ENCODE data around the gene STK4.

The STK4 gene

GRCh38 chr20:44961011-44961869 is 5.1 kb upstream of the STK4 start:
- Histone ChIP-seq H3K9ac (no peak overlapping the region), H3K4me1 (peaks cover 40% of the 10 kb centered on the region), H3K27ac (no peak overlapping the region), H3K36me3 (peaks cover 22% of the 10 kb centered on the region), H3K9me3 (no peaks in the 10 kb centered on the region), H3K4me3 (no peak overlapping the region), H3K27me3 (no peaks in the 10 kb centered on the region), H3K4me2 (peak overlapping the region; percentile 95), H4K20me1 (peaks cover 30% of the 10 kb centered on the region)
- no peak for TF ChIP-seq Cebpa-rat (IDR thresholded peaks at IDR 0.05)

GRCh38 chr20:44961870-44962267 is 4.4 kb upstream of the STK4 start:
- Histone ChIP-seq H3K4me1 (peaks cover 37% of the 10 kb centered on the region), H3K27ac (no peak overlapping the region), H3K4me3 (no peak overlapping the region), H3K27me3 (no peaks in the 10 kb centered on the region), H4K20me1 (peaks cover 28% of the 10 kb centered on the region), H3K9ac (no peak overlapping the region), H3K36me3 (peaks cover 18% of the 10 kb centered on the region), H3K9me3 (no peaks in the 10 kb centered on the region), H3K4me2 (no peak overlapping the region)
- no peak for TF ChIP-seq Cebpa-rat (IDR thresholded peaks at IDR 0.05)

DNA sequence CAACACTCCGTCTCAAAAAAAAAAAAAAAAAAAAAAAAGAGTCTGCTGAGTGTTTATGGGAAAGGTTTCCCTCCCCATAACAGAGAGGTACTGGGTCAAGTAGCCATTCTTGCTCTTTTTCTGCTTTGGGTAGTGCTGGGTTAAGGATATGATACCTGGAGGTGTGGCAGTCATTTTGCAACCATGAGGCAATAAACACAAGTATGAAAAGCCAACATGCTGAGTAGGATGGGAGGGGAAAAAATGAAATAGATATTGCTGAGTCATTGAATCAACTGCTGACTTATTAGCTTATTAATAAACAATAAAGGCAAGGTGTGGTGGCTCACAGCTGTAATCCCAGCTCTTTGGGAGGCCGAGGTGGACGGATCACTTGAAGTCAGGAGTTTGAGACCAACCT is 3.8 kb upstream of the STK4 start:
- Histone ChIP-seq H3K27ac (no peak overlapping the region), H3K4me3 (no peak overlapping the region), H3K36me3 (peaks cover 11% of the 10 kb centered on the region), H4K20me1 (peaks cover 22% of the 10 kb centered on the region), H3K9ac (no peak overlapping the region), H3K9me3 (no peaks in the 10 kb centered on the region), H3K4me2 (no peak overlapping the region), H3K27me3 (no peaks in the 10 kb centered on the region), H3K4me1 (peaks cover 42% of the 10 kb centered on the region)
- no peak for TF ChIP-seq Cebpa-rat (IDR thresholded peaks at IDR 0.05)

GRCh38 chr20:44963325-44964215 is 2.7 kb upstream of the STK4 start:
- no peak overlapping the region for H3K4me3 ChIP-seq
- no peaks in the 10 kb centered on the region for H3K9me3 ChIP-seq
- no peak overlapping the region for H3K9ac ChIP-seq
- H3K27ac ChIP-seq = no peak overlapping the region
- peaks cover 19% of the 10 kb centered on the region for H4K20me1 ChIP-seq
- H3K4me2 ChIP-seq = no peak overlapping the region
- no peak for TF ChIP-seq Cebpa-rat (IDR thresholded peaks at IDR 0.05)
- peaks cover under 1% of the 10 kb centered on the region; the same call in 1 of the 2 replicates for H3K36me3 ChIP-seq
- no peaks in the 10 kb centered on the region for H3K27me3 ChIP-seq
- H3K4me1 ChIP-seq = peaks cover 49% of the 10 kb centered on the region

- Histone ChIP-seq H3K9me3 (no peaks in the 10 kb centered on the region), H3K4me1 (peaks cover 56% of the 10 kb centered on the region), H3K4me2 (peak overlapping the region; percentile 96), H3K36me3 (no peaks in the 10 kb centered on the region), H3K9ac (peak overlapping the region; percentile 83), H3K27me3 (no peaks in the 10 kb centered on the region), H3K4me3 (peak overlapping the region; percentile 88), H4K20me1 (peaks cover 18% of the 10 kb centered on the region; the same call in 1 of the 2 replicates), H3K27ac (peak overlapping the region; percentile 82)
- no peak for TF ChIP-seq Cebpa-rat (IDR thresholded peaks at IDR 0.05)
These were observed 672 bp upstream of the STK4 start for GRCh38 chr20:44965651-44966029.

DNA sequence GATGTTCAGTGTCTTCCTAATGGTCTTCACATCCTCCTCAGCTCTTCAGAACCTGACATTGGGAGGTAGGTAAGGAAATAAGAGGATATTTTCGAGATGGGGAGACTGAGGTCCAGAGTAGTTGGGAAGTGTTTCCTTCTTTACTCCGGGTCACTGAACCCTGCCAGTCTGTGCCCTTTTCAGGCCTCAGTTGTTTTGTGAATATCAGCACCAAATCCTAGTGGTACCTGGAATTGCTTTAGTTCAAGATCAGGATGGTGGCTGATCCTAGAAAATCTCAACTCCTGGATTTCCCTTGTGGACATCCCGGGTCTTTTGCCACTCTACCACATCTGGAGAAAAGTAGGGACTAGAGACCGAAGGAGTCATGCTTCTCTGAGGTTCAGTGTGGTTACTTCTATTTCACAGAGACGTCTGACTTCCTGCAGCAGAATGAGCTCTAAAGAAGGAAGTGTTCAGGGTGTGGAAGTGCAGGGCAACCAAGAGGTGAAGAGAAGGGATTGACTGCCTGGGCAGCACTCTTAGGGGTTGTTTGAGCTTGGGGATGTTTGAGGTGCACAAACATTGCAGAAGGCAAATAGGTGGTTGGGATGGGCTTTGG is 995 bp downstream of the STK4 start:
- Histone ChIP-seq H3K4me2 (peak overlapping the region; percentile 96), H3K27ac (peak overlapping the region; percentile 82), H3K4me1 (peaks cover 60% of the 10 kb centered on the region)

DNA sequence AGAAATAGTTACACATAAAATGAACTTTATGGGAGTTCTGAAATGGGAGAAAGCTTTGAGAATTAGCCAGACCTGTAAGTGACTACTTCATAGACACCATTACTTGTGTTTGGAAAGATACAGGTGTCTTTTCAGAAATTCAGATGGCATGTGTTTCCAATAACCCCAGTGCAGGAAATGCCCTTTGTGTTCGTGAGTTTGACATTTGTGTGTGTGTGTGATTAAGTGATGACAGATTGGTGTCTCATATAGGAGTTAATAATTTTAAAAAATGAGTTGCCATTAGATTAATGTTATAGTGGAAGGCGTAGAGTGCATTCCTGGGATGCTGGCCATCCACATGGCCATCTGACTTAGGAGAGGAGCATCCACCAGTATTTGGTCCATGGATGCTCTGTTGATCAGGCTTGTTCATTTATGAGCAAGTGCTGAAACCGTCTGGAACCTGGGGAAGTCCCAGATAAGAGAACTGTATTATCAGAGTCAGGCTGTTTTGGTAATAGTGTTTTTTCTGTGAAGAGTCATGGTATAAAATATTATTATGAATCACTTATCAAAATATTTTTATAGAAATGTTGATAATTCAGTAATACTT is 3.1 kb downstream of the STK4 start:
- Histone ChIP-seq H3K4me3 (no peak overlapping the region), H3K36me3 (peaks cover 22% of the 10 kb centered on the region), H3K9ac (no peak overlapping the region), H3K9me3 (no peaks in the 10 kb centered on the region), H3K27ac (no peak overlapping the region), H3K4me1 (peaks cover 53% of the 10 kb centered on the region), H4K20me1 (peaks cover 18% of the 10 kb centered on the region; the same call in 1 of the 2 replicates), H3K4me2 (peak overlapping the region; percentile 96), H3K27me3 (no peaks in the 10 kb centered on the region)
- no peak for TF ChIP-seq Cebpa-rat (IDR thresholded peaks at IDR 0.05)

More for the DNA sequence above, 995 bp downstream of the STK4 start:
- peaks cover 5% of the 10 kb centered on the region; the same call in 1 of the 2 replicates for H3K36me3 ChIP-seq
- H3K9me3 ChIP-seq = no peaks in the 10 kb centered on the region
- H4K20me1 ChIP-seq = peaks cover 18% of the 10 kb centered on the region; the same call in 1 of the 2 replicates
- peak overlapping the region; percentile 83 for H3K9ac ChIP-seq
- H3K27me3 ChIP-seq = no peaks in the 10 kb centered on the region
- H3K4me3 ChIP-seq = peak overlapping the region; percentile 88
- TF ChIP-seq Cebpa-rat (IDR thresholded peaks at IDR 0.05) = no peak

- H3K27me3 ChIP-seq = no peaks in the 10 kb centered on the region
- H3K9ac ChIP-seq = no peak overlapping the region
- H3K4me3 ChIP-seq = no peak overlapping the region
- peaks cover 18% of the 10 kb centered on the region; the same call in 1 of the 2 replicates for H4K20me1 ChIP-seq
- no peaks in the 10 kb centered on the region for H3K9me3 ChIP-seq
- peaks cover 52% of the 10 kb centered on the region for H3K4me1 ChIP-seq
- peak overlapping the region; percentile 96 for H3K4me2 ChIP-seq
- H3K36me3 ChIP-seq = peaks cover 31% of the 10 kb centered on the region
- peak overlapping the region; percentile 18; the same call in 1 of the 2 replicates for H3K27ac ChIP-seq
- no peak for TF ChIP-seq Cebpa-rat (IDR thresholded peaks at IDR 0.05)
These were observed 4.0 kb downstream of the STK4 start for GRCh38 chr20:44970243-44970757.

DNA sequence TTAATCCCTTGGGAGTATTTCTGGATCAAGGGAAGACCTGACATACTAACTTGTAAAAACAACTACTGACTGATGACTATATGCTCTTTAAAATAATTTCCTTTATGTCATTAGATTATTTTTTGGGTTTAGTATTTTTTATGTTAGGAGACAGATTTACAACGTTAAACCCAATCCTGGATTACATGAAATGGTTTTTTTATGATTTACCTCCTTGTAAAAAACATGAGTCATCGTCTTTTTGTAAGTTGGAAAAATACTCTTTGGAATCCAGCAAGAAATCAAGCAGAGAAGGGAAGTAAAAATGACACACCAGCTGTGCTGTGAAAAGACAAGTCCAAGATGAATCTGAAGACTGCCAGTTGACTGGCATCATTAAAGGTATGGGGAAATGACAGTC is 6.7 kb downstream of the STK4 start:
- no peak for TF ChIP-seq Cebpa-rat (IDR thresholded peaks at IDR 0.05)
- H3K27me3 ChIP-seq = no peaks in the 10 kb centered on the region
- peaks cover 38% of the 10 kb centered on the region for H3K4me1 ChIP-seq
- peaks cover 48% of the 10 kb centered on the region for H3K36me3 ChIP-seq
- no peak overlapping the region for H3K4me2 ChIP-seq
- H3K9ac ChIP-seq = no peak overlapping the region
- H3K9me3 ChIP-seq = no peaks in the 10 kb centered on the region
- no peak overlapping the region for H3K27ac ChIP-seq
- H4K20me1 ChIP-seq = peaks cover 16% of the 10 kb centered on the region; the same call in 1 of the 2 replicates
- no peak overlapping the region for H3K4me3 ChIP-seq
